SKM-1 (cell line): ENCODE results near the gene BTG4.

Experiments used
- DNase-seq: peaks from one replicate; lab custom pipeline; 2025; ENCODE audit not compliant: unreplicated experiment; lab: John Stamatoyannopoulos, UW

The BTG4 gene

DNA sequence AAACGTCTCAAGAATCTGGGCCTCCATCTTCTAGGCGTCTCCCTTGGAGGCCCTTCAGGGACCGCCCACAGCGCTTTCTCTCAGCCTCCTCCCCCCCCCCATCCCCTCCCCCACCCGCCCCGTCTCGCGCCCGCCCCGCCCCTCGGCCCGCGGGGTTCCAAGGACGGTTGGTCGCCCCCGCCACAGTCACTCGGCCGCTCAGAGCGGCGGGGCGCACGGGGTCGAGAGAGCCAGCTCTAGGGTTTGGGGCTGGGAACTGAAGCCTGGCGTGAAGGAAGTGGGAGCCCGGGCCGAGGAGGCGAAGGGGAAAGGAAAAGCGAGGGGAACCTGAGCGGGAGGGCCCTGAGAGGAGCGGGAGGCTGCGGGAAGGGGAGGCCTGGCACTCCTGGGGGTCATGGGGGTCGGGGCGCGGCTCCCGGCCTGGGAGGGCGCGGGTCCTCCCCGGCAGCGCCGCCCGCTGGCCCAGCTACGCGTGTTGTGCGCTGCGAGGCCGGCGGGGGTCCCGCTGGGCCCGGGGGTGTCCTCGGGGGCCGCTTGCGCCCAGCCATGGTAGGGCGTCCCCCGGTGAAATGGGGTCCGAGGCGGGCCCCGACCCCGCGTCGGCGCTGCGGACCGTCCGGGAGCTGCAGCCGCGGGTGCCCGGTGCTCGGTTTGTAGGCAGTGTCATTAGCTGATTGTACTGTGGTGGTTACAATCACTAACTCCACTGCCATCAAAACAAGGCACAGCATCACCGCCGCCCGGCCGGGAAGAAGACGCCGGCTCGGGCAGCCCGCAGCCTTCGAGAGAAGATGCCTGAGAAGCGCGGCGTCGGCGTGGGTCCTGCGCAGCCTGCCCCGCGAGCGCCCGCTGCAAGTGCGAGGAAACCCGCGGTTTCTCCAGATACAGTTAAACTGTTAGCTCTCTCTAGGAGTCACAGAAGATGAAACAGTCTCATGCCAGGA lies at the start of gene BTG4:
TSS of gene BTG4 (minus strand) at position 91 of the 944 bp plus-strand sequence. CDS start 13,610 bp downstream, outside the sequence.
- DNase-seq, result no peak

GRCh38 chr11:111561791-111562325 lies 49.7 kb upstream of the BTG4 start:
- DNase-seq, result no peak

- no peak for DNase-seq
Measured at GRCh38 chr11:111561306-111561705, 49.1 kb upstream of the BTG4 start.

DNA sequence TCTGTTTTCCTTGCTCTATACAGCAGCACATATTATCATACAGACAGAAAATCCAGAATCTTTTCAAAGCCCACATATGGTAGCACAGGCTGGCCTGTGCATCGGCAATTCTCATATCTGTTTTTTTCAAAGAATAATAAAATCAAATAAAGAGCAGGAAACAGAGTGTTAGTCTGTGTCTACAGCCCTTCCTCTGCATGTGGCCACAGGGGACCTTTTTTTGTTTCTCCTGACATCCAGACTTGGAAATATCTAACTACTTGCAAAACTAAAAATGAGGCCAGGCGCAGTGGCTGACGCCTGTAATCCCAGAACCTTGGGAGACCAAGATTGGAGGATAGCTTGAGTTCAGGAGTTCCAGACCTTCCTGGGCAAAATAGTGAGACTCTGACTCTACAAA lies 48.6 kb upstream of the BTG4 start:
- DNase-seq, result no peak

DNA sequence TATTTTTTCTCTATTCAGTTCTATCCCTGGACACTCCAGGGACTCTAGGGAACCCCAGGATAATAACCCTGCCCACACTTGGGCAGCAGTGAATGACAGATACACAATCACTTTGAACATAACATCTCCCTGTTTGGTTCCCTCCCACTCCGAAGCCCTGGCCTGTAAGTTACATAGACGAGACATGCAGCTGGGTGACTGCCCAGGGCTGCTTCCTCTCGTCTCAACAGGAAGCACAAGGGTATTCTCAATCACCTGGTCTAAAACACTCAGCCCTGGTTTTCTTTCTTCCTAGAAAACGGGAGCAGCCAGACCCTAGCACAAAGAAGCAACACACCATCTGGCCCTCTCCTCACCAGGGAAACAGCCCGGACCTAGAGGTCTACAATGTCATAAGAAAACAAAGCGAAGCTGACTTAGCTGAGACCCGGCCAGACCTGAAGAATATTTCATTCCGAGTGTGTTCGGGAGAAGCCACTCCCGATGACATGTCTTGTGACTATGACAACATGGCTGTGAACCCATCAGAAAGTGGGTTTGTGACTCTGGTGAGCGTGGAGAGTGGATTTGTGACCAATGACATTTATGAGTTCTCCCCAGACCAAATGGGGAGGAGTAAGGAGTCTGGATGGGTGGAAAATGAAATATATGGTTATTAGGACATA lies 47.7 kb upstream of the BTG4 start:
- no peak for DNase-seq

GRCh38 chr11:111557425-111558111 lies 45.4 kb upstream of the BTG4 start:
- DNase-seq, result no peak

- DNase-seq, result no peak
Measured at GRCh38 chr11:111555255-111555654, 43.1 kb upstream of the BTG4 start.

DNA sequence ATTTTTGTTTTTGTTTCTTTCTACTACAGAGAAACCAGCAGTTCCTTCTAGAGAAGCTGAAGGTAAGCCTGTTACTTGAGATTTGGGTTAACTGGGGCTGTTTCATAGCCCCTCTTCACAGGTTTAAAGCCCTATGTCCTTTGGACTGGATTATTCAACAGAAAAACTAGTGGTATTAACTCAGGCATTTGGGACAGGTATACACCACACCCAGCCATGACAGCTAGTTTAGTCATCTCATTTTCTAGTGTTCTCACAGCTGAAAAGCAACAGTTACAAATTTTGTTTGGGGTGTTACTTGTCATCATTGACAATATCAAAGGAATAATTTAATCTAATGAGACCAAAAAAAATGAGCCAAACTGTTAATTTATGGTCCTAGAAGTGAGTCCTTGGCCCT lies 42.3 kb upstream of the BTG4 start:
- no peak for DNase-seq

GRCh38 chr11:111550258-111550657 lies 38.1 kb upstream of the BTG4 start:
- DNase-seq, result no peak

DNA sequence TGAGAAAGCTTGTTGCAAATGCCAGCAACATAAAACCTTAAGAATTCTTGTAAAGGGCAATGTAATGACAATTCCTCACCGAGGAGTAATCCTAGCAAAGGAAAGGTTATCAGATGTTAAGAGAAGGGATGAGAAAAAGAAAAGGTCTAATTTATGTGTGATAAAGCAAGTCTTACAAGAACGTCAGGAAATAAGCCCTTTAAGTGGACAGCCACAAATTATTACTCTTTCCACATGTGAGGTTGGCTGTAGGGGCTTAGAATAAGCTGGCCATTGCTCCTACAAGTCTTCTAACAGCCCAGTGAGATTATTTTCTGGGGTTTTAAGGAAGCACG lies 37.6 kb upstream of the BTG4 start:
- DNase-seq, result no peak

- DNase-seq, result no peak
Measured at GRCh38 chr11:111549196-111549868, 37.1 kb upstream of the BTG4 start.

DNA sequence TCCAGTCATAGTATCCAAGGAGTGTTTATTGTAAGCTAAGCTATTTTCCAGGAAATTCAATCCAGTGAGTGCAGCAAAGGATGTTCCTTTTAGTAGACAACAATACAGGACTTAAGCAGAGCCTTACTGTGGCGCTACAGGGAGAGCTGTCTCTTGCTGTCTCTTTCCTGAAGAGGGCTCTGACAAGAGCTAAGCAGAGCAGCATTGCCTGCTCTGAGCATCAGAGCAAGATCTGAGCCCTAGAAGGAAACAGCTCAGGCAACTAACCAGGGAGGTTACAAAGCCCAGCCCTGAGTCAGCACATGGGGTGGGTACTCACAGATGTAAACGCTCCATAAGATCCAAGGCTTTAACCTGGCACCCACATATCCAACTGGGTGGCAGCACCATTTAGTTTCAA lies 36.3 kb upstream of the BTG4 start:
- DNase-seq, result no peak

DNA sequence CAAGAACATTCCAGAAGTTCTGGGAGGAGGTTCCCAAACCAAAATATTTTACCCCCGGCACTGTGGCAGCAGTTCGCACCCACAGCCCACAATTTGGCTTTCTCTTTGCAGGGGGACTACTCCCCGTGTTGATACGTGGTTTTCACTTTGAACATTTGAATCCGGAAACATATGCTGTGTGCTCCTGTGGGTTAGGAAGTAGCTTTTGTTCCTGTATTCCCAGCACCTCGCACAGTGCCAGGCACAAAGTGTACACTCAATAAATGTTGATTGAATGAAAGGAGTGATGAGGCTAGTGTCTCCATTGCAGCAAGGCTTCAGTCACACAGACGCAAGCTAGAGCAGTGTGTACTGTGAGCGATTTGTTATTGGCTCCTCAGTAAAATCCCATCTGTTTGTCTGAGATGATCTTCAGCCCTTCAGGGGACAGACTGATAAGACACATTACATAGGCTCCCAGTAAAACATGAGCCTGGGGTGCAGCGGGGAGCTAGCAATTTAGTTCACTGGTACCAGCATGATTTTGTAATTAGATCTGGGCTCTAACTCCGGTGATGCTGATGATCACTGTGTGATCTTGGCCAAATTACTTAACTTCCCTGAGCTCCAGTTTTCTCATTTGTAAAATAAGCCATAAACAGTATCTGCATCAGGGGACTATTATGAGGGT lies 30.6 kb upstream of the BTG4 start:
- no peak for DNase-seq

- DNase-seq, result no peak
Measured at GRCh38 chr11:111541254-111542061, 29.3 kb upstream of the BTG4 start.

DNA sequence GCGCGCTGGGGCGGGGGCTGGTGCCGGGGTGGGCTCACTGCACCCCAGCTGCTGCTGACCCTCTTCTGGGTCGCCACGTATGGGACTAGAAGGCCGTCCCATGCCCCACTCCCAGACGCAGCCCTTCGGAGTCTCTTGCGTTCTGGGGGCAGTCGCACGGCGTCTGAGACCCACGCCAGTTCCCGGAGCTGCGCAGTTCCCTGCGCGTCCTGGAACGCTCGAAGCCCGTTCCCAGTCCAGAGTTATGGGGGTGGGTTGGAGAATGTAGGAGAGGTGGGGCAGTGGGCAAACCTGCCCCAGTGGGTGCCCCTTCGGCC lies 28.7 kb upstream of the BTG4 start:
- DNase-seq, result no peak

- no peak for DNase-seq
Measured at GRCh38 chr11:111540114-111540936, 28.1 kb upstream of the BTG4 start, which contains the start of gene LAYN. LAYN (plus strand) TSS chr11:111540720; CDS start chr11:111540844, 124 bp downstream.

DNA sequence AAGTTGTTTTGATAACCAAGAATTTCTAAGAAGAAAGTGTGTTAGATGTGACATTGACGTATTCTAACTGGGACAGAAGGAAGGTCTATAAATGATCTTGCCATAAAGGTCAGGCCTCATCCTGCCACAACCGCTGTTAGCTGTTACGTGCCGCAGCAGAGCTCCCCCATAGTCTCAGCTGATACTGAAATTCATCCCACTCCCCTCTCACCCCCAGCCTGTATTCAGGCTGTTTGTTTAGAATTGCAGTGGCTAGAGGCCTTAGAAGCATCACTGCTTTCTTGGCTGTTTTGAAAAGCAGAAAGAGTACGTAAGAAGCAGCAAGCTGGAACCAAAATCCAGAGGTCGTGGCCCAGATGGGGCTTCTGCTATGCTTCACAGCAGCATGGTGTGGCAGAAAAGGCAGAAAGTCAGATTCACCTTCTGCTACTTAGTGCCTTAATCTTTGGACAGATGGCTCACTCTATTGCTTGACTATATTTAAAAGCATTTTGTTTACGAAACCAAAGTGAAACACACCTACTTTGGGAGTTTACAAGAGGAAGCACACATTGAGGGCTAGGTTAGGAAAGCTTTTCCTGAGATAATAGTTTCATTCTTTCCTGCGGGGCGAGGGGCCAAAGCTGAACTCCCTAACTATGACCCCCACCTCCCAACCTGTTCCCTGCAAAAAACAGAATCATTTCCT lies 27.4 kb upstream of the BTG4 start:
- no peak for DNase-seq

DNA sequence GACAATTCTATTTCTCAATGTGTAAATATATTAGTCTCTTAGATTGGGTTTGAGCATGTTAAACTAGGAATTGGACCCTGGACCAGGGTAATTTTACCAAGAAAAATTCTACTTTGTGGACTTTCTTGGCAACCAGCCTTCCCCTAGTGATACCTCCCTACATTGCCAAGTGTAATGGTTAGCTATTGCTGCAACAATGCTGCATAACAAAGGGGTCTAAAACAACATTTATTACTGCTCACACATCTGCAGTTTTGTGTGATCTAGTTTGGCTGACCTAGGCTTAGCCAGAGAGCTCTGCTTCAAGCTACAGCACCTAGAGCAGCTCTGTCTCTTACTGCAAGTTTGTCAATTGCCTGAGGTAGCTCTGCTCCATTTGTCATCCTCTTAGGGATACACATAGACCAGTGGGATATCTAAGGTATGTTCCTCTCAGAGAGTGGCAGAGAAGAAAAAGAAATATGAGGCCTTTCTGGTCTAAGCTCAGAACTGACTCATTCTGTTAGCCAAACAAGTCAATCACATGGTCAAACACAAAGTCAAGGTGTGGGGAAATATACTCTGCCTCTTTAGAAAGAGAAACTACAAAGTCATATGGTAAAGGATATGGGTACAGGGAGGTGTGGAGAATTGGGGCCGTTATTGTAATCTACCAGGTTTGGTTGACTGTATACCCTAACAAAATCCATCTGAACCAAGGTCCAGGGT lies 26.4 kb upstream of the BTG4 start:
- DNase-seq, result no peak
